ENCODE measurements around the gene CD163L1. TPM values are rescaled to one million over a fixed set of nuclear protein-coding genes. Genes with fewer than 3 reads are reported as not detected.
A peak's percentile ranks its signal among the peaks of the same experiment; 100 is the strongest.

Gene CD163L1
- total RNA-seq, 2 donors from 2014 or later: under 0.01 to 1.6 TPM

GRCh38 chr12:7479771-7480170, 35.8 kb upstream of the CD163L1 start:
- H3K27me3 ChIP-seq: no peaks in the 10 kb centered on the region
- TF ChIP-seq CTCF (IDR thresholded peaks at IDR 0.05) (no peak), POLR2A (IDR thresholded peaks at IDR 0.05) (no peak)

GRCh38 chr12:7472060-7472459, 28.1 kb upstream of the CD163L1 start:
- no peaks in the 10 kb centered on the region for H3K36me3 ChIP-seq (replicated peaks in 1 of 2; ENCODE audit: insufficient read depth in 1 of 2, low read depth in 2 of 2)
- DNase-seq (no peak), ATAC-seq (no peak)
- WGBS, 2 donors: 76 to 87% methylated on average over 3 to 6 of the region's 6 CpGs
- no peaks in the 10 kb centered on the region for H3K4me1 ChIP-seq
- H3K27ac ChIP-seq: no peak overlapping the region
- no peaks in the 10 kb centered on the region for H3K27me3 ChIP-seq
- H3K4me3 ChIP-seq: no peak overlapping the region
- H3K9me3 ChIP-seq: no peaks in the 10 kb centered on the region
- intact Hi-C loops (cut with DNase I): no loop called here
- no peak for TF ChIP-seq CTCF (IDR thresholded peaks at IDR 0.05)
- no peak for TF ChIP-seq POLR2A (IDR thresholded peaks at IDR 0.05)

More at GRCh38 chr12:7479771-7480170, 35.8 kb upstream of the CD163L1 start:
- DNase-seq (no peak), ATAC-seq (no peak)
- Histone ChIP-seq H3K4me1 (no peaks in the 10 kb centered on the region), H3K36me3 (replicated peaks in 1 of 2; ENCODE audit: insufficient read depth in 1 of 2, low read depth in 2 of 2) (no peaks in the 10 kb centered on the region), H3K4me3 (no peak overlapping the region), H3K9me3 (no peaks in the 10 kb centered on the region), H3K27ac (no peak overlapping the region)
- WGBS, 2 donors: 46 to 61% methylated on average over 1 of the region's 1 CpG
- intact Hi-C loops (cut with DNase I): no loop called here

GRCh38 chr12:7460375-7461259, 16.7 kb upstream of the CD163L1 start:
- Histone ChIP-seq H3K9me3 (no peaks in the 10 kb centered on the region), H3K36me3 (replicated peaks in 1 of 2; ENCODE audit: insufficient read depth in 1 of 2, low read depth in 2 of 2) (no peaks in the 10 kb centered on the region), H3K4me3 (no peak overlapping the region), H3K27me3 (no peaks in the 10 kb centered on the region), H3K27ac (no peak overlapping the region), H3K4me1 (no peaks in the 10 kb centered on the region)
- DNase-seq (peak; percentile 38 to 60 (median 51)), ATAC-seq (peak; percentile 45)
- 44 to 52% methylated on average over 6 to 7 of the region's 7 CpGs for WGBS, 2 donors
- TF ChIP-seq CTCF (IDR thresholded peaks at IDR 0.05): peak; percentile 45 to 87 (median 72)
- no peak for TF ChIP-seq POLR2A (IDR thresholded peaks at IDR 0.05)
- intact Hi-C loops (cut with DNase I): no loop called here

GRCh38 chr12:7459973-7460372, 16.0 kb upstream of the CD163L1 start:
- H3K9me3 ChIP-seq: no peaks in the 10 kb centered on the region
- TF ChIP-seq POLR2A (IDR thresholded peaks at IDR 0.05) (no peak), CTCF (IDR thresholded peaks at IDR 0.05) (no peak)
- H3K36me3 ChIP-seq (replicated peaks in 1 of 2; ENCODE audit: insufficient read depth in 1 of 2, low read depth in 2 of 2): no peaks in the 10 kb centered on the region
- no peaks in the 10 kb centered on the region for H3K4me1 ChIP-seq
- no peak overlapping the region for H3K27ac ChIP-seq
- intact Hi-C loops (cut with DNase I): loop anchor here (10.0 kb wide), 1 partner anchor 235 kb away; no protein-coding TSS in a partner anchor
- H3K27me3 ChIP-seq: no peaks in the 10 kb centered on the region
- no peak for ATAC-seq
- WGBS, 2 donors: 73 to 81% methylated on average over 3 of the region's 3 CpGs
- H3K4me3 ChIP-seq: no peak overlapping the region
- DNase-seq: no peak

All from body of pancreas (tissue), 4 donors.